NCI-H2227 (cell line): ENCODE measurements around the gene ACOXL.
"Not testable (repeated sequence)": the region's sequence is repeated elsewhere in the genome, so short reads cannot be mapped to it uniquely, and the experiment has no call there.

Source experiments
- DNase-seq: peaks from one replicate; lab custom pipeline; 2025; ENCODE audit not compliant: unreplicated experiment; lab: John Stamatoyannopoulos, UW

The ACOXL gene

DNA sequence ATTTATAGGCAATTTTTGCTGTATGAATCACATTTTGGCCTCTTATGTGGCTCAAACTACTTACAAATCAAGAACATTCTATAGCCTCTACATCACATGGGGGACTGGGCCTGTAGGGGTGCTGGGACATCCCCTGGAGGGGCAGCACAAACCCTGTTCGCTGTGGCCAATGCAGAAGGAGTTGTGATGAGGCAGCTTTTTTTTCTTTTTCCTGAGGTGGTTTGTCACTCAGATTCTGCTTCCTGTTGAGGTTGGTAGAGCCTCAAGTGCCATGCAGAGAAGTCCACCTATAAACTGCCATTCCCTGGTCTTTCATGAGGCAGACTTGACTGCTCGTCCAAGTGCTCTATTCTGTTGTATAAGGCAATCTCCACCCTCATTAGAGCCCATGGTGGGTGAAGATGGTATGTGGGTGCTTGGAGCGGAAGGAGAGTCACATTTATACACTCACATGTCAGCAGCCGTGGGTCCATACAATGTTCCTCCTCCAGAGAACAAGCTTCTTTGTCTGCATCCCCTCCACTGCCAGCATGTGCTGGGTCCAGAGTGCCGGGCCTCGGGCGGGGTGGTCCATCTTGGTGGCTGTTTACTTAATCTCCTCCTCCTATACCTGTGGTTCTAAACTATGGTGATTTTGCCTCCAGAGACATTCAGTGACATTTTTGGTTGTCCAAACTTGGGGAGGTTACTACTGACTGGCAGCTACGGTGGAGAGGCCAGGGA, 120.3 kb downstream of the ACOXL start:
- DNase-seq, result no peak

DNA sequence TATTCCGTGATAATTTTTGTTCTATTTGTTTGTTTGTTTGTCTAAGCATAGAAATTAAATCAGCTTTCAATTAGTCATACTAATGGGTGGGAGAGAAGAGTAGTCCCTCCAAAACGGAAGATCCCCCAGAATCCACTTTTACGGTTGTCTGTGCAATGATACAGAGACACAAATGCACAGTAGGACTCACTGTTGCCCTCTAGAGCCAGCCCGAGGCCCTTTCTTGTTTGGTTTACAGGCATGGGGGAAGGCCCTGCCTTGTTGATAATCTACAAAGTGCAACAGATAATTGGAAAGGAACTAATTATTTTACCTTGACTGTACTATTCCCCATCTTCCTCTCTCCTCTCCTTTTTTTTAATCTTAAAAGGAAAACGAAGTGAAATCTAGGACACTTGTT, 121.1 kb downstream of the ACOXL start:
- DNase-seq, result no peak

DNA sequence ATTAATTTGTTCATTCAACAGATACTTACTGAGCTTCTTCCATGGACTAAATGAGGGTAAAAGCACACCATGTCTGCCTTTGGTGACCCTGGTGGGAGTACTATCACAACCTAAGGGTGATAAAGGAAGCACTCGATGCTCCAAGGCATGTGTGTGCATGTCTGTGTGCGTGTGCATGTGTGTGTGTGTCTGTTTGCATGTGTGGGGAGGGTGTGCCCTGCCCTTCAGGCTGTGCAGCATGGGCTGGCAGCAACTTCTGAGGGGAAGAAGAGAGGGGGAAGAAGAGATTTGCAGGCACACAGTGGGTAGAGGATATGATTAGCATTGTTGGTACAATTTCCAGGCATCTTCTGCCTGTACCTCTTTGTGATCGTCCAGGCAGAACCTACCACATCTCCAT, 121.6 kb downstream of the ACOXL start:
- DNase-seq, result no peak

DNA sequence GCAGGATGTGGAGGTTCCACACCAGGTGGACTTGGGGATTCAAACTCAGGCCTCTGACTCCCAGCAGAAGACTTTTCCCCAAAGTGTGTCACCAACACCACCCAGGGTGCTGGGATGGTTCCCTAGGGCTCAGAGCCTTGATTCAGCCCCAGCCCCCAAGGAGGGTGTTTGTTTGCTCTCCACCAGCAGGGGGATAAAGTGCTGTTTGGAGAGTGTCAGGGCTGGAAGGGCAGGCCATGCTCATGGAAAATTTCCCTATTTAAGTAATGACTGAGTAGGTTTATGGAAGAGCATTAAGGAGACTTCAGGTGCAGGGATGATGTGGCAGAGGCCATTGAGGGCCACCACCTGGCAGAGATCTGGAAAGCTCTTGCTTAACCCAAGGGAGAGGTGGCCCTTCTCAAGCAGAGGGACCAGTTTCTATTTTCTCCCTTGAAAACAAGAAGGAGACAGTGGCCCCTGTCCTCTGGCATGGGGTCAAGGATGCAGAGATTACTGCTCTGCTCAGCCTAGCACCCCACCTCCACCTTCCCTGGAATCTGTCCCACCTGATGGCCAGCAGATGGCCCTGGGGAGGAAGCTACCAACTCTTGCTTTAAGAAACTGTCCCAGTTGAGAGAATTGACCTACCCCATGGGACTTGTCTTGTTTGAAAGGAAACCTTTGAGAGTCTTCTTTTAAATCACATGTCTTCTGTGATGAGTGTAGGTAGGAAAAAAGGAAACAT, 122.1 kb downstream of the ACOXL start:
- DNase-seq, result no peak

DNA sequence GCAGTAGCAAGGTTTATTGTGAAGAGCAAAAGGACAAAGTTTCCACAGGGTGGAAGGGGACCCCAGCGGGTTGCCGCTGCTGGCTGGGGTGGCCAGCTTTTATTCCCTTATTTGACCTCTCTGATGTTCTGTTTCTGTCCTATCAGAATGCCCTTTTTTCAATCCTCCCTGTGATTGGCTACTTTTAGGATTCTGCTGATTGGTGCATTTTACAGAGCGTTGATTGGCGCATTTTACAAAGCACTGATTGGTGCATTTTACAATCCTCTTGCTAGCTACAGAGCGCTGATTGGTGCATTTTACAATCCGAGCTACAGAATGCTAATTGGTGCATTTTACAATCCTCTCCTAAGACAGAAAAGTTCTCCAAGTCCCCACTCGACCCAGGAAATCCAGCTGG, 123.5 kb downstream of the ACOXL start:
- DNase-seq, result not testable (repeated sequence)

DNA sequence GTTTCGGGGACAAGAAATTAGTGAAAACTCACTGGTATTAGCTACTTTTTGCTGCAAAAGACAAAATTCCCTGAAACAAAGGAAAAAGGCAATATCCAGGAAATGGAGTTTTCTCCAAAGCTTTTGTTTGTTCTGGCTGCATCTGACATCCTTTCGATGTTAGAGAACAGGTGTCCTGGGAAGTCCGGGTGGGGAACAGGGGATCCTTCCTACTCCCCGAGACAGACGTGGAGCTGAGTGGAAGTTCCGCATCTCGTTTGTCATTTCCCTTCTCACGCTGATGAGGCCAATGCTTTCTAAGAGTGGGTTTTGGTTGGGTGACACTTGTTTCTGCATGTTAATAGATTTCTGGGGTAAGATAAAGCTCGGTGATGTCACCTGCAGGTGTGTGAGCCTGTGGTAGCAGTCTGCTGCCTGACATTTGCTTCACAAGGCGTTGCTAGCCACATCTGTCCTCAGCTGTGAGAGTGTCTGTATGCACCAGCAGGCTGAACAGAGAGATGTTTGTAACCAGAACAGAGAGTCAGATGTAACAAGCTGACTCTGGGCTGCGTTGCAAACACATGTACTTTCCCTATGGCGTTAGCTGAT, 125.9 kb downstream of the ACOXL start:
- no peak for DNase-seq

DNA sequence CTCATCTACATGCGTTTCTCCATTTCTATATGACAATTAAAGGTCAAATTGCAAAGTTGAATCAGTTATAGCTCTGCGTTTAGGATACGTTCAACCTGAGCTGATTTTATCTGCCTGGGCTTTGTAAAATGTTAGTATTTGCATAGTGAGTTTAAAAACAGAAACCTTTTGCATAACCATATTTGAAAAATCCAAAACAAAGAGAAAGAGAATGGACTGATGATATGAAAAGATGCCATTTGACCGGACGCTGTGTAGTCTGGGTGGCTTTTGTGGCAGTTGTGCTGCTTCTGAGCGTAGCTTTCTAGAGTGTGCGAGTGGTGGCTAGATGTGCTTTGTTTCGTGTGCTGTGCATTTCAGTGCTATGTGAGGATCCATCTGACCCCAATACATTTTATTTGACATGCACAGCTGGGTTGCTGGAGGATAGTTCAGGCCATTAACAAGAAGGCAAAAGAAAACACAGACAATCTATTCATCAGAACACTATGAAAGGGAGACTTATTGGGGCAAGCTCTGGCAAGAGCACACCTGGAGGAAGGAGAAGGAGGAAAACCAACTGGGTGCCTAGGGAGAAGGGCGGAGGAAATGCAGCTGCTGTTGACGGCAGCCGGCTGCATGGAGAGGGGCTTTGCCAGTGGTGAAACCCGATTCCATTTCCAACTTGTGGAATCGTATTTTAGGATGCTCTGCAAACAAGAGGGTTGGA, 126.8 kb downstream of the ACOXL start:
- DNase-seq, result no peak

DNA sequence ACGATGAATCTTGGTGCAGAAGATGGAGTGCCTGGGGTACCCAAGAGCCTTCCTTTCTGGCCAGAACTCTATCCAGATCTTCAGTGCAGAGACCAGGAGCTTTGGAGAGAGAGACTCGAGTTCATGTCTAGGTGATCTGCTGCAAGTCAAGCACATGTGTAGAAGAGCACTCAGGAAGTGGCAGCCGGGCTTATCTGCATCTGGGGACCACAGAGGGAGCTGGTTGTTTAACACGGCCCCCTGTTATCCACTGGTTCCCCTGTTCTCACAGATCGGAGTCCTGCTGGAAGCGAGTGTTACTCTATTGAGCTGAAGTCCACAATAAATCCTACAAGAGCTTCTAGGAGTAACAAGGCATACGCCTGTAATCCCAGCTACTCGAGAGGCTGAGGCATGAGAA, 128.3 kb downstream of the ACOXL start:
- no peak for DNase-seq

DNA sequence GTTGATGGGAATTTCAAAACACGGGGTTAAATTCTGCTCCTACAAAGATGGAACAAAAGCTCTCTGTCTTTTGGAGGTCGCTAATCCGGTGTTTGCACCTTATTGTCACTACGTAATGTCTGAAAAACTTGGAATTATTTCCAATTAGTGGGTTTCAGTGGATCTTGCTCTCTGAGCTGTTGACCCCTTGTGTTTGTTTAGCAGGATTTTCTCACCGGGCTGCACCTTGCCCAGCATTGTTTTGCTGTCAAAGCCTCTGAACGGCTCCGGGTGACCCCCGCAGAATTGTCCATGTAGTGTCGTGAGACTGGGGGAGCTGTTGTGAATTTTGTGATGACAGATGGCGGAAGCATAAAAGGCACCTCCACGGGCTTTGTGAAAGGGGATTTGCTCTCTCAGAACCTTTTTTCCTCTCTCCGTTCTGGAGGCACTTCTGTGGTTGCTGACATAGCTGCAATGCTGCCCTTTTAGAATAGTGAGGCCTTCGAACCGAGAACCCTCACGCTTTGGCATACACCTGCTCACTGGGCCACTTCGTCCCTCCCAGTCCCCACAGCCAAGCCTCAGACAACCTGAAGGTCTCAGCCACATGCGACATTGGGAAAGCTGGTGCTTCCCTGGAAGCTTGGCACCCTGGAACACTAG, 129.4 kb downstream of the ACOXL start:
- DNase-seq, result no peak

DNA sequence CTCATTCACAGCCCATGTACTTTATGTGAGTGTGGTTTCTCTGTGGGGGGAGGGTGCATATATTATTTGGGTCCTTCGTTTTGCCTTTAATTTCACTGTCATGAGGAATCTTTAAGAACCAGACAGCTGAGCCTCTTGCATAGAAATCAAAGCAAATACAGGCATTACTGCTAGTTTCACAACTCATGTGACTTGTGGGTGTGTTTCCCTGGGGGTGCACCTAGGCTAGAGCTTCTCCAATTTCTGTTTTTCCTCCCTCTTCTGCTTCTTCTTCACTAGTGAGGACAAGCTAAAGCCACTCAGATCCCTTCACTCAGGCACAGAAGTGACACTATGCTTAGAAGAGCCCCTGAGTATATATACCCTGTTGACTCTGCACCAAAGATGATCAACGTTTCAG, 131.4 kb downstream of the ACOXL start:
- no peak for DNase-seq

DNA sequence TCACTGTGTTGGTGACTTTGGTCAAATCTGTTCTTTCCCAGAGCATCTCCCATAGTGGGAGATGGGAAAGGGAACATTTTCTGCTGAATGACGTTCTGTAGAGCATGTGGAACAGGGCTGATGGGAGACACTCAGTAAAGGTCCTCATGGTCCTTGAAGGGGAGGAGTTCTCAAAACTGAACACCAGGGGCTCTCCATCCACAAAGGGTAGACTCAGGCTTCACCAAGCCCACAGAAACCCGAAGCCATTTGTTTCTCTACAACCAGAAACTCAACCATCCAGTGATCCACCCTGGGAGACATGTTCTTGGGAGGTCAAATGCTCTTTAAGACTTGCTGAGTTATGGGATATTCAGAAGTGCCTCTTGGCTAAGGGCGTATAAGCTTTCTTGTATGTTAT, 131.8 kb downstream of the ACOXL start:
- DNase-seq, result no peak

DNA sequence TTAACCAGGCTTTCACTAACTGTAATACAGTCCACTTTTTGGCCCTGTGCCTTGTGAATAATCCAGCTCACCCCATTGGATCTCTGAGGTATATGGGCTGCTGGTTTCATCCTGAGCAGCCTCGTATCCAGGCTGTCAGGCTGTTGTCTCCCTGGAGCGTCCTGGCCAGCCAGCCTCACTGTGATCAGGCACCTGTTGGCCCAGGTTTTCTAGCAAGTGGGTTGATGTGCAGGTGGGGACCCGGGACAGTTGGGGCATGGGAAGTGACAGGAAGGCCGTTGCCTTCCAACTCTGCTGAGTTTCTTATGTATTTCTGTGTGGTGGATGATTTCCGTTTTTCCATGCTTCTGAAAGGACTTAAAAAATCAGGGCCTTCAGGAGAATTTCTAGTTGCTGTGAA, 132.4 kb downstream of the ACOXL start:
- DNase-seq, result no peak

DNA sequence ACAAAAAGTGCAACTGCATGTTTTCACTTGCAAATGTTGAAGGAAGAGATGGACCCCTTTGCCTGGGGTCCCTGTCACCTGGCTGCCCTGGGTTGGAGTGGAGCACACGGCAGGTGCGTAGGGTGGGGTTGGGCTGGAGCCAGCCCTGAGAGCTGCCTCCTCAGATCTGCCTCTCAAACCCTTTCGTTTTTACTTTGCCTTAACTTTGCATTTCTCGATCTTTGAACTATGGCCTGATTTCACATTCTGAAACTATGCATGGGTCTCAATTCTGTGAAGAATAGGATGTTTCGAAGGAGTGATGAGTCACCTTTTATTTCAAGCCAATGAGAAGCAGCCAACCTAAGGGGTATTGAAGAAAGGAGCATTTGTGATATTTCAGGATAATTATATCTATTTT, 132.8 kb downstream of the ACOXL start:
- DNase-seq, result no peak

DNA sequence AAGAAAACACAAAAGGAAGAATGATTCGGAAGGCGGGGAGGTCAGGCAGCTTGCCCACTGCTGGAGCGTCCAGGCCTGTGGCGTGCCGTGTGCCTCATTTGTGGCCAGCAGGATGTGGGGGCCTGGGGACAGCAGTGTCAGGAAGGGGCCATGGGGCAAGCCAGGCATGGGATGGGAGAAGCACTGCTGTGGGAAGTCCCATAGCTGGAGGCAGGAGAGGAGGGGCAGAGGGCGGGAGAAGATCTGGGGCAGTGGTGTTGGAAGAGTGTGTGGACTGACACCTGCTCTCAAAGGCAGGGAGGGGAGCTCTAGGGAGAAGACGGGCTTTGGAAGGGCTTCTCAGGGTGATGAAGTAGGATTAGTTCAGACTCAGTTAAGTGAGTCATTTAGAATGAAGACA, 133.7 kb downstream of the ACOXL start:
- no peak for DNase-seq

DNA sequence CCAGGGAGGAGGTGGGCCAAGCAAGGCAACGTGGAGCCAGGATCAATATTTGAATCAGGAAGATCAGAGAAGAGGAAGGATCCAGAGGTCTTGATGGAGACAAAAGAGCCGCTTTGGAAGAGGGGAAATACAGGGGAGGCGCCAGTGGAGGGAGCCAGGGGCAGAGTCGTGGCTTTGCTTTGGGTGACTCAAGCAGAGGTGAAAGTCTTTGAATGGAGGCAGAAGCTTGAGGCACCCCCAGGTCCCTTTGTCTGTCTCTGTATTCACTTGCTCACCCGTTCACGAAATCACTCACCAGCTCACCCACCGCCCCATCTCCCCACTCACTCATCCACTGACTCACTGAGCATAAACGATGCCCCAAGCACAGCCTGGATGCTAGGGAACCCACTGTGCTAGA, 134.1 kb downstream of the ACOXL start:
- no peak for DNase-seq

DNA sequence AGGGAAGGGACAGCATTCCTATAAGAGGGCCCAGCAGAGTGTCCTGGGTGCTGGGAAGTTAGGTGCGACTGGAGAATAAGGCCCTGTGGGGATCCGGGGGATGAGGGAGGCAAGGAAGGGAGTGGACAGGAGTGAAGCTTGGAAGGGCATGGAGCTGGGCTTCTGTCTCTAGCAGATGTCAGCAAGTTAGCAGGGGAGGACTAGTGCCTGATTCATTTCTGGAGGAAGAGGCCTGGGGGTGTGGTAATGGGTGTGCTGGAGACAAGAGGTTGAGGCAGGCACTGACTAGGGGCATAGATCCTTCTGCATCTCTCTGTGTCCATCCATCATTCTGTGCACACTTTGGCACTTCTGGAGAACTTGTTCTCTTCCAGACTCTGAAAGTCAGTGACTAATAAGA, 134.7 kb downstream of the ACOXL start:
- no peak for DNase-seq

DNA sequence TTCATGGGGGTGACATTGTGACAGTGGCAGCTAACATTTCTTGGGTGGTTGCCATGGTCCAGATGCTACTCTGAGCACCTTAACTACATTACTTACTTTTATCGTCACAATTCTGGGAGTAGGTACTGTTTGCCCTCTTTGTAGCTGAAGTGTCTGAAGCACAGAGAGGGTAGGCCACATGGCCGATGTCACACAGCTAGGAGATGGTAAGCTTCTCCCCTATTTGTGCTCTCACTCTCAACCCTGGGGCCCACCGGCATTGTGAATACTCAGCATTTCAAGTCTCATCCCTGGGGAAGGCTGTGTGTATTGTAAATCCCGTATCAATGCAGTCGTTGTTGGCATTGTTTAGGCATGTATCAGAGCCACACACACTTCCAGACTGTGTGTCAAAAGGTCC, 136.6 kb downstream of the ACOXL start:
- no peak for DNase-seq

DNA sequence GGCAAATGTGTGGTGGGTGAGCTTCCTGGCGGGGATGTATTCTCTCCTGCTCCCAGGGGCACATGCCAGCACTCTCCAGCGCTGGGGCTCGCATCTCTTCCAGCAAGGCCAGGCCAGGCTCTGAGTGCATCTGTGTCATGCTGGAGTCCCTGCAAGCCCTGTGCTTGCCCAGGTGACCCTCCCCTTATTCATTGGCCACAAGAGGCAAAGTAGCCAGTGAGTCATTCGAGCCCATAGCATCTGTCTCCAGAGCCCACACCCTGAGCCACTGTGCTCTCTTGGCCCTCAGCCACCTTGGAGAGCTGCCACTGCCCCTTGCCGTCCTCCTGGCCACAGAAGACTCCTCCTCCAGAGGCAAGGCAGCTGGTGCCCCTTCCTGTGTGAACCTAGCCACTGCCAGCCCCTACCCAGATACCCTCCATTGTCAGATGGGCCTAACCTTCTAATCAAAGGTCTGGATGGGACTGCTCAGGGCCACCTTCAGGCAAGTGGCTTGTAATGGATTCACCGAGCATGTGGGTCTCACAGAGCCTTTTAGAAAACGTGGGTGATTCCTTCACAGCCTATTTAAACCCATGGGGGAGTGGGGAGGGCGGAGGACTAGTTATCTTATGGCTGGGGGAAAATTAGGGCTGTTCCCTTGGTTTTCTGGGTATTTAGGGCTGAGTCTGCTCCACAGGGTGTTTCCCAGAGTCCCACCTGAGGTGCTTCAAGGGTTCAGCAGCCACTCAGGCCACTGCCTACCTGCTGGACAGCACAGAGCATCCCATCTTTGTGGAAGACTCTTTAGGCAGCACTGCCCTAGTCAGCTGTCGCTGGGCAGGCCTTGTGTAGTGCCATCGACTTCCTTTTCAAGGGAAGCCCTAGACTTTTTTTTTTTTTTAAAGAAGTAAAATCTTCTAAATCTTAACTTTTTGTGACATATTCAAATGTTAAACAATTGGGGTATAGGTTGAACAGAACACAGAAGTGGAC, 137.4 kb downstream of the ACOXL start:
- DNase-seq, result no peak

DNA sequence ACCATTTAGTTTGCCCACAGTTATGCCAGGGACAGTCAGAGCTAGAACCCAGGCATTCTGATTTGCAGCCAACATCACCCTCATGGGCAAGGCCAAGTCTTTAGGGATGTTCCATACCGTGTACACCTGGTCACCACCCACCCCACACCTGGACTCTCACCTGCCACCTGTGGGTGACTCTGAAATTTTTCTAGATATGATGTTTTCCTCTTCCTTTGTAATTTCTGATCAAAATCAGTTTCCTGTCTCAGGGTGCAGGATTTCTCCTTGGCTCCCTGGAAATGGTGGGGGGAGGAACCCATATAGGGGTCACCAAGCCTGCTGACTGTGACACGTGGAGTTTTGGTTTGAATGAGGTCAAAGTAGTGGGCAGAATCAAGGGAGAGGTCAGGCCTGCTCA, 138.2 kb downstream of the ACOXL start:
- DNase-seq, result no peak

DNA sequence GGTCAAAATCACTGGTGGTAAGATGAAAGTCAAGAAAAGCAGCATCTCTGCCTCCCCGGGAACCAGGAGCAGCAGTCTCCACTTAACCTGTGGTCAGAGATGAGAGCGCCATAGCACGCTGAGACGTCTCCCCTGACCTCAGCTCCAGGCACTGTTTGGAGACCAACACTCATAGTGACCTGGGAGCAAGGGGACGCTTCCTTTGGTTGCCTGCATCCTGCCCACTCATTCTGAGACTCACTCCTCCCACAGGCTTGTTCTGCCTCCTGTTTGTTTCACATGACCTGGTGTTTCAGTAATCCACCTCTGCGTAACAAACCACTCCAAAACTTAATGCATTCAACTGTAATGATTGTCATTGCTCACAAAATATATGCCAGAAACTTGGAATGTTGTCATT, 139.3 kb downstream of the ACOXL start:
- DNase-seq, result no peak
